HepG2 (cell line): ENCODE measurements around the gene PMM2. TPM values are rescaled to one million over a fixed set of nuclear protein-coding genes. Genes with fewer than 3 reads are reported as not detected.
A peak's percentile ranks its signal among the peaks of the same experiment; 100 is the strongest.

Experiments
- DNMT1 ChIP-seq: sonication (generic); formaldehyde crosslinking; IDR thresholded peaks from 2 replicates; pipeline ENCODE4 v1.5.1; 2020; ENCODE audit warnings: mild to moderate bottlenecking, missing genetic modification reagents
- RARG ChIP-seq: sonication (generic); formaldehyde crosslinking; IDR thresholded peaks from 2 replicates; pipeline ENCODE4 v1.4.0; 2020; ENCODE audit warnings: low read depth, mild to moderate bottlenecking, missing genetic modification reagents
- ZFX ChIP-seq: sonication (generic); formaldehyde crosslinking; IDR thresholded peaks from 2 replicates; pipeline ENCODE4 v1.4.0; 2020; ENCODE audit warnings: mild to moderate bottlenecking, low read depth, missing genetic modification reagents, moderate library complexity
- ZNF142 ChIP-seq: sonication (generic); formaldehyde crosslinking; IDR thresholded peaks from 2 replicates; pipeline ENCODE4 v1.4.0; 2020; ENCODE audit warnings: missing genetic modification reagents
- ZNF407 ChIP-seq: sonication (generic); formaldehyde crosslinking; IDR thresholded peaks from one replicate; pipeline ENCODE4 v1.5.1; 2020; ENCODE audit warnings: mild to moderate bottlenecking, missing genetic modification reagents; ENCODE audit errors: not compliant biosample characterization
- ZNF496 ChIP-seq: sonication (generic); formaldehyde crosslinking; IDR thresholded peaks from 2 replicates; pipeline ENCODE4 v1.8.1; 2023; ENCODE audit warnings: mild to moderate bottlenecking, moderate library complexity, missing genetic modification reagents; ENCODE audit not compliant: insufficient replicate concordance
- ZNF790 ChIP-seq: sonication (generic); formaldehyde crosslinking; IDR thresholded peaks from 2 replicates; pipeline ENCODE4 v1.8.0; 2022; ENCODE audit warnings: missing genetic modification reagents, mild to moderate bottlenecking, borderline replicate concordance
- ZNF792 ChIP-seq: IDR thresholded peaks from 2 replicates; pipeline ENCODE4 v1.6.1; 2016
- polyA plus RNA-seq, 8 experiments: library from polyadenylated mRNA; depleted of rRNA in 3 of 8; stranded (reverse) in 7 of 8; unstranded in 1 of 8; fragments of >200 nt; fragmentation: Illumina TruSeq in 4 of 8; extraction: Trizol in 4 of 8; gene quantifications; 2 replicates each; pipeline versions ENCODE4 v1.2.1 to v1.2.3, GENCODE V29; 2011 to 2016; ENCODE audit warnings: low read depth in 4 of 8, missing spikeins in 1 of 8, mixed read lengths in 1 of 8; ENCODE audit not compliant: insufficient read depth in 1 of 8
- total RNA-seq, 5 experiments: library from RNA; depleted of rRNA; stranded (reverse); fragments of >200 nt; fragmentation: Illumina TruSeq; extraction: Trizol; gene quantifications; 2 replicates each; pipeline ENCODE4 v1.2.3, GENCODE V29; 2016; ENCODE audit warnings: low read depth in 1 of 5

The PMM2 gene
- total and polyA plus RNA-seq, 2 of the 13 experiments (the other 11 are each of a cell fraction or from before 2014, with no cell fraction given) = 52.2 to 93.7 TPM

- TF ChIP-seq ZNF407 (CRISPR knock-in tag) = no peak
- peak; percentile 80; the same call in 1 of the 2 replicates for TF ChIP-seq ZNF792 (CRISPR knock-in tag)
- TF ChIP-seq ZFX (CRISPR knock-in tag) = peak; percentile 79
- peak; percentile 55; the same call in 1 of the 2 replicates for TF ChIP-seq ZNF142 (CRISPR knock-in tag)
- no peak for TF ChIP-seq RARG (CRISPR knock-in tag)
- TF ChIP-seq DNMT1 (CRISPR knock-in tag) = 0 out of 2 replicates have a peak, but pooled peaks have one; percentile 66
- TF ChIP-seq ZNF496 (CRISPR knock-in tag) = no peak
- TF ChIP-seq ZNF790 (CRISPR knock-in tag) = peak; percentile 83; the same call in 1 of the 2 replicates
These were observed 71.0 kb downstream of the PMM2 start, which contains the start of gene CARHSP1 (continued) for GRCh38 chr16:8868416-8869211.
